AG10803 (cell line): ENCODE results near the gene BAIAP2.

Experiments
- DNase-seq: peaks from one replicate; pipeline ENCODE4 v3.0.0; 2010; ENCODE audit warnings: low read depth
- H3K4me3 ChIP-seq: 2 replicates; pipeline ENCODE4 v1.5.1; 2011; ENCODE audit warnings: mild to moderate bottlenecking, low read length, control low read depth
- CTCF ChIP-seq: conservative IDR thresholded peaks from 2 replicates; pipeline ENCODE4 v1.5.1; 2011; ENCODE audit warnings: mild to moderate bottlenecking, low read length, control low read depth, inconsistent platforms

BAIAP2 gene

GRCh38 chr17:81121841-81122733, 87.1 kb downstream of the BAIAP2 start:
- no peak for TF ChIP-seq CTCF
- H3K4me3 ChIP-seq = no peak overlapping the region
- no peak for DNase-seq

GRCh38 chr17:81123052-81124048, 88.4 kb downstream of the BAIAP2 start:
- no peak for DNase-seq
- TF ChIP-seq CTCF = no peak
- no peak overlapping the region for H3K4me3 ChIP-seq

GRCh38 chr17:81124377-81124776, 89.4 kb downstream of the BAIAP2 start:
- TF ChIP-seq CTCF = no peak
- DNase-seq = no peak

GRCh38 chr17:81125573-81126081, 90.7 kb downstream of the BAIAP2 start:
- H3K4me3 ChIP-seq = no peak overlapping the region
- no peak for TF ChIP-seq CTCF
- DNase-seq = no peak

More at GRCh38 chr17:81124377-81124776, 89.4 kb downstream of the BAIAP2 start:
- no peak overlapping the region for H3K4me3 ChIP-seq

- H3K4me3 ChIP-seq = no peak overlapping the region
- no peak for DNase-seq
Observed at GRCh38 chr17:81126281-81127132, 91.6 kb downstream of the BAIAP2 start.

More at GRCh38 chr17:81126281-81127132, 91.6 kb downstream of the BAIAP2 start:
- TF ChIP-seq CTCF = no peak
